Suprapubic skin (tissue), 4 donors: ENCODE measurements around the gene CUEDC2.

Experiments
- EP300 ChIP-seq: sonication (generic); formaldehyde crosslinking; IDR thresholded peaks from one replicate; pipeline ENCODE4 v1.6.1; 2017; ENCODE audit warnings: antibody characterized with exemption
- POLR2A ChIP-seq, 2 donors: fragments of 450-650 bp; IDR thresholded peaks; one replicate each; pipeline ENCODE4 v1.6.1; 2017; ENCODE audit warnings: antibody characterized with exemption in 2 of 2, mild to moderate bottlenecking in 2 of 2, moderate library complexity in 2 of 2
- POLR2AphosphoS5 ChIP-seq, 3 donors: sonication (generic); formaldehyde crosslinking; IDR thresholded peaks; one replicate each; pipeline ENCODE4 v1.6.1; 2017; ENCODE audit warnings: antibody characterized with exemption in 3 of 3
- TF ChIP-seq, protein P1 (sequence below), 2 donors: fragments of 200-600 bp in 1 of 2; fragments of 450-650 bp in 1 of 2; sonication (generic) in 1 of 2; IDR thresholded peaks; one replicate each; pipeline ENCODE4 v1.5.1; 2016 to 2019; ENCODE audit warnings: antibody characterized with exemption in 2 of 2, mild to moderate bottlenecking in 1 of 2, moderate library complexity in 1 of 2

DNA sequence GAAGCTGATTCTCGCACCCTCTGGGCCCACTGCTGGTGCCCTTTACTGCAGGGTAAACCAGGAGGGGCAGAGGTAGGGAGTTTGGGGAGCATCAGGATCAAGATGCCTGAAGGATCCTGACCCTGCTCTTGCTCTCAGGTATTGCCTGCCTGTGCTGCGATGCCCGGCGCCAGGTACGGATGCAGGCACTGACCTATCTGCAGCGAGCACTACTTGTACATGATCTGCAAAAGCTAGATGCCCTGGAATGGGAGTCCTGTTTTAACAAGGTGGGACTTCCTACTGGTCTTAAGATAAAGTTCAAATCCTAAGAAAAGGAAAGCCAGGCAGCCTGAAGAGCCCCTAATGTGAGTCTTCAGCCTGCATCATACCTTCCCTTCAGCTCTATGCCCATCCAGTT lies 53.0 kb downstream of the CUEDC2 start:
- TF ChIP-seq POLR2A (IDR thresholded peaks at IDR 0.05) (no peak), EP300 (no peak), POLR2AphosphoS5 (IDR thresholded peaks at IDR 0.05) (no peak)
- TF ChIP-seq, protein P1, sequence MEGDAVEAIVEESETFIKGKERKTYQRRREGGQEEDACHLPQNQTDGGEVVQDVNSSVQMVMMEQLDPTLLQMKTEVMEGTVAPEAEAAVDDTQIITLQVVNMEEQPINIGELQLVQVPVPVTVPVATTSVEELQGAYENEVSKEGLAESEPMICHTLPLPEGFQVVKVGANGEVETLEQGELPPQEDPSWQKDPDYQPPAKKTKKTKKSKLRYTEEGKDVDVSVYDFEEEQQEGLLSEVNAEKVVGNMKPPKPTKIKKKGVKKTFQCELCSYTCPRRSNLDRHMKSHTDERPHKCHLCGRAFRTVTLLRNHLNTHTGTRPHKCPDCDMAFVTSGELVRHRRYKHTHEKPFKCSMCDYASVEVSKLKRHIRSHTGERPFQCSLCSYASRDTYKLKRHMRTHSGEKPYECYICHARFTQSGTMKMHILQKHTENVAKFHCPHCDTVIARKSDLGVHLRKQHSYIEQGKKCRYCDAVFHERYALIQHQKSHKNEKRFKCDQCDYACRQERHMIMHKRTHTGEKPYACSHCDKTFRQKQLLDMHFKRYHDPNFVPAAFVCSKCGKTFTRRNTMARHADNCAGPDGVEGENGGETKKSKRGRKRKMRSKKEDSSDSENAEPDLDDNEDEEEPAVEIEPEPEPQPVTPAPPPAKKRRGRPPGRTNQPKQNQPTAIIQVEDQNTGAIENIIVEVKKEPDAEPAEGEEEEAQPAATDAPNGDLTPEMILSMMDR (IDR thresholded peaks at IDR 0.05): no peak
